Activated naive CD8-positive, alpha-beta T cell (primary cell): ENCODE data around the gene PTPRM.
"Not testable (repeated sequence)": the region's sequence is repeated elsewhere in the genome, so short reads cannot be mapped to it uniquely, and the experiment has no call there.

Source experiments
- H3K27ac Mint-ChIP-seq: one replicate; pipeline ENCODE4 v1.8.0; 2021; ENCODE audit warnings: mixed read lengths
- H3K27me3 Mint-ChIP-seq: one replicate; pipeline ENCODE4 v1.8.0; 2021; ENCODE audit warnings: mixed read lengths
- H3K36me3 Mint-ChIP-seq: one replicate; pipeline ENCODE4 v1.8.0; 2021; ENCODE audit warnings: mixed read lengths
- H3K4me1 Mint-ChIP-seq: one replicate; pipeline ENCODE4 v1.8.0; 2021; ENCODE audit warnings: low read depth, mixed read lengths
- H3K4me3 Mint-ChIP-seq: one replicate; pipeline ENCODE4 v1.8.0; 2021; ENCODE audit warnings: mild to moderate bottlenecking, mixed read lengths
- H3K9me3 Mint-ChIP-seq: one replicate; pipeline ENCODE4 v1.8.0; 2021; ENCODE audit warnings: low read depth, mixed read lengths

The PTPRM gene

DNA sequence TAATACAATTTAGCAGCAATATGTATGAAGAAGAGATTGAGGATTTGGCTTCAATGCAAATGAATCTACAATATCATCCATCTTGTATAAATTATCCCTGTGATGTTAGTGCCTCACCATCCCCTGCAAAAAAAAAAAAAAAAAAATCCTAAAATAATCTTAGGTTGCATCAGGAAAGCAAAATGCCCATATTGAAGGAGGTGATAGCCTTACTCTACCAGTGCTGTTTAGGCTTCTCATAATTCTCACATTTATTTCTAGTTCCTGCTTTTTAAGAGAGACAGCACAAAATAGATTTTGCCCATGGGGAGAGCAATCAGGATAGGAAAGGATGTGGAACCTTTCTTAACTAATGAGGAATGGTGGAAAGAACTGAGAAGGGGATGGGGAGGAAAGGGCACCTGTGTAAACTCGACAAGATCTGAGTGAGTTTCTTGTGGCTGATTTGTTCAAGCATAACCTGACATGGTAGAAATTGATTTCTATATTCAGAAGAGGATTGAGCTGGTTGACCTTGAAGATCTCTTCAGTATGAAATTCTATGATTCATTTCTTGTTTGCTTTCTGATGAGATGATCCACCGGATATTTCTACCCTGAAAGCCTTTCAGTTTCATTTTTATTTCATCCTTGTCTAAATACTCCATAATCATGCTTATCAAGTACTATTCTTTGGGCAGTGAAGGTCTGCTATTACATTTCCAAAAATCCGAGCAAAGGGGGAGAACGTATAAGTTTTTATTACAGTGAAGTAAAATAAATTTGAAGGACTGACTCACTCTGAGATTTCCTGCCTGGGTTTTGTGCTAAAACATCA, 391.2 kb downstream of the PTPRM start:
- no peaks in the 10 kb centered on the region for H3K9me3 Mint-ChIP-seq
- H3K27me3 Mint-ChIP-seq, result no peaks in the 10 kb centered on the region
- no peak overlapping the region for H3K27ac Mint-ChIP-seq
- no peaks in the 10 kb centered on the region for H3K36me3 Mint-ChIP-seq
- no peak overlapping the region for H3K4me3 Mint-ChIP-seq
- no peaks in the 10 kb centered on the region for H3K4me1 Mint-ChIP-seq

DNA sequence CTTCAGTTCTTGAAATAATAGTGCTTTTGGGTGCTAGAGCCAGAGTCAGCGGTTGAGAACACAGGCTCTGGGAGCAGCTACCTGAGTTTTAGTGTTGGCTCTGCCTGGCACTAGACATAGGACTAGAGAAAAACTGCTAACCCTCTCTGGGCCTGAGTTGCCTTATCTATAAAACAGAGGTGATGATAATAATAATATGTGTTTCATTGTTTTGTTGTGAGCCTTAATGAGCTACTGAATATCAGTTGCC, 391.7 kb downstream of the PTPRM start:
- Mint-ChIP-seq H3K27me3 (no peaks in the 10 kb centered on the region), H3K4me3 (no peak overlapping the region), H3K36me3 (no peaks in the 10 kb centered on the region), H3K4me1 (no peaks in the 10 kb centered on the region), H3K27ac (no peak overlapping the region), H3K9me3 (no peaks in the 10 kb centered on the region)

DNA sequence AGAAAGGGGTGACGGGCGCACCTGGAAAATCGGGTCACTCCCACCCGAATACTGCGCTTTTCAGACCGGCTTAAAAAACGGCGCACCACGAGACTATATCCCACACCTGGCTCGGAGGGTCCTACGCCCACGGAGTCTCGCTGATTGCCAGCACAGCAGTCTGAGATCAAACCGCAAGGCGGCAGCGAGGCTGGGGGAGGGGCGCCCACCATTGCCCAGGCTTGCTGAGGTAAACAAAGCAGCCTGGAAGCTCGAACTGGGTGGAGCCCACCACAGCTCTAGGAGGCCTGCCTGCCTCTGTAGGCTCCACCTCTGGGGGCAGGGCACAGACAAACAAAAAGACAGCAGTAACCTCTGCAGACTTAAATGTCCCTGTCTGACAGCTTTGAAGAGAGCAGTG, 399.6 kb downstream of the PTPRM start:
- H3K4me3 Mint-ChIP-seq, H3K9me3 Mint-ChIP-seq, H3K27ac Mint-ChIP-seq: not testable (repeated sequence)

DNA sequence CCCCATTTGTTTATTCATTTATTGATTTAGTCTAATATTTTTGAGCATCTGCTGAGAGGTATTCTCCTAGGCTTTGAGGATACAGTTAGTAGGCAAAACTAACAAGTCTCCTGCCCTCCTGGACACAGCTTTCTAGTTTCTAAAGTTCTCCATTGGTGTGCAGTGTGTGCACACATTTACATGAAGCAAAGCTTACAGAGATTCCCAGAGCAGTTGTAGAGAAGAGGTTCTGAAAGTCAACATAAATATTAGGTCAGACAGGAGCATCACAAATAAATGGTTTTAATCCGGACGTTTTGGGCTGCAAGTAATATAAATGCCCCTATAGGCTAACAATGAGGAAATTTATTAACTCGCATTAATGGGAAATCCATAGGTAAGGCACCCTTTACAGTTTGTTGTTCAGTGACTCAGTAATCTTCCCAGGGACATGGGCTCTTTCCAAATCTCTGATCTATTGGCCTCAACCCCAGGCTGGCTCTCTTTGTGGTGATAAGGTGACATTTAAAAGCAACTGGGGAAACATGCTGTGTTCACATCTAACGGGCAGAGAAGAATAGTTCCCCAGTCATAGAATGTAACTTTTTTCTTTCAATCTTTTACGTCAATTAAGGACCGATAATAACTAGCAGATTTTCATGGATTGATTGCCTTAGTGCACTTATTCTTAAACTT, 407.2 kb downstream of the PTPRM start:
- Mint-ChIP-seq H3K27ac (no peak overlapping the region), H3K9me3 (peaks cover 7% of the 10 kb centered on the region), H3K27me3 (no peaks in the 10 kb centered on the region), H3K4me3 (no peak overlapping the region), H3K36me3 (no peaks in the 10 kb centered on the region), H3K4me1 (no peaks in the 10 kb centered on the region)

More for the DNA sequence above, 399.6 kb downstream of the PTPRM start:
- not testable (repeated sequence) for H3K36me3 Mint-ChIP-seq, H3K27me3 Mint-ChIP-seq, H3K4me1 Mint-ChIP-seq

DNA sequence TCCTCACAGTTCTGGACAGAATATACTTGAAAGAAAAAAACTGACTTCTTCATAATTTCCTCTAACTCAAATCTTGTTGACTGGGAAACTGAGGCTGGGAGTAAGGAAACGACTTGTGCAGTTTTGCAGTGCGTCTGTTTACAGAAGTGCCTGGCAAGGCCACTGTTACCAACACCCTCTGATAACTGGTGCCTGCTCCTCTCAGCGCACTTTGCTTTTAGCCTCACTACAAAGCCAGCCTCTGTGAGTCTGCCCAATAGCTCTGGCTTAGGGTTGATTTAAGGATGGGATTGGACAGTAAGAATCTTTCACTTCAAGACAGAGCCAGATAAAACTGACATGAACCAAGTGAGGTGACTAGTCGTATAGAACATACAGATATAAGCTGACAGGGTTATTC, 410.8 kb downstream of the PTPRM start:
- H3K4me1 Mint-ChIP-seq, result no peaks in the 10 kb centered on the region
- H3K27me3 Mint-ChIP-seq, result no peaks in the 10 kb centered on the region
- peaks cover 4% of the 10 kb centered on the region for H3K9me3 Mint-ChIP-seq
- H3K36me3 Mint-ChIP-seq, result no peaks in the 10 kb centered on the region
- H3K27ac Mint-ChIP-seq, result no peak overlapping the region
- no peak overlapping the region for H3K4me3 Mint-ChIP-seq

DNA sequence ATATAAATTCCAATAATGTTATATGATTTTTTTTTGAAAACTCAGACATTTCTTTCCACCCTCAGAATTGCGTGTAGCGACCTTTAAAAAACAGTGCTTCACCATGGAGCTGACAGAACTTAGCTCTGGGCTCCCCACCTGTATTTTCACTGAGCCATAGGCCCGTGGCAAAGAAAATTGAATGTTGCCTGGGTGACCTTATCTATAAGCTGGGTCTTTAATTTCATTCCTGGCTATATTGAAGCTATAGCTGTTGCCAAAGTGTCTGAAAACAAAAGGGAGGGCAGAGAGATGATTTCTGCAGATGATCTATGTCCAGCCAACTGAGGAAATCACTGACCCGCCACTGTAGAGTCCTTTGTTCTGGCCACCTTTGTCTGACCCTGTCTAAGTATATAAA, 411.7 kb downstream of the PTPRM start:
- Mint-ChIP-seq H3K4me1 (no peaks in the 10 kb centered on the region), H3K4me3 (no peak overlapping the region), H3K9me3 (peaks cover 7% of the 10 kb centered on the region), H3K36me3 (no peaks in the 10 kb centered on the region), H3K27me3 (no peaks in the 10 kb centered on the region), H3K27ac (no peak overlapping the region)

DNA sequence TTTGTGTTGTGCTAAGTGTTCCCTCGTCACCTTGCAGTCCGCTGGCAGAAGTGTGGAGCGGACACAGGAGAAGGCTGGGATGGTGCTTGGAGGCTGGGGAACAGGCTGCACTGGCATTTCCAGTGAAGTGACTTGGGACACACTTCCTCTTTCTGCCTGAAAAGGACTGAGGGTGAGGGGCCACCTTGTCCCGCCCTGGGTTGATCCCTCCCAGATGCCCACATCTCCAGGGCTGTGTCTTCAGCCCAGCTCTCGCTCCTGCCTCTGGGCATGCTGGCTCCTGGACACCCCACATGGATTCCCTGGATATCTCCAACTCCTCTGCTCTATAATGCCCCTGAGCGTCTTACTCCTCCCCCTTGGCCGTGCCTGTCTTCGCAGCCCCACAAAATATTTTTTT, 412.6 kb downstream of the PTPRM start:
- H3K36me3 Mint-ChIP-seq, result no peaks in the 10 kb centered on the region
- H3K27me3 Mint-ChIP-seq, result no peaks in the 10 kb centered on the region
- no peak overlapping the region for H3K4me3 Mint-ChIP-seq
- no peak overlapping the region for H3K27ac Mint-ChIP-seq
- H3K4me1 Mint-ChIP-seq, result no peaks in the 10 kb centered on the region
- H3K9me3 Mint-ChIP-seq, result peaks cover 9% of the 10 kb centered on the region

DNA sequence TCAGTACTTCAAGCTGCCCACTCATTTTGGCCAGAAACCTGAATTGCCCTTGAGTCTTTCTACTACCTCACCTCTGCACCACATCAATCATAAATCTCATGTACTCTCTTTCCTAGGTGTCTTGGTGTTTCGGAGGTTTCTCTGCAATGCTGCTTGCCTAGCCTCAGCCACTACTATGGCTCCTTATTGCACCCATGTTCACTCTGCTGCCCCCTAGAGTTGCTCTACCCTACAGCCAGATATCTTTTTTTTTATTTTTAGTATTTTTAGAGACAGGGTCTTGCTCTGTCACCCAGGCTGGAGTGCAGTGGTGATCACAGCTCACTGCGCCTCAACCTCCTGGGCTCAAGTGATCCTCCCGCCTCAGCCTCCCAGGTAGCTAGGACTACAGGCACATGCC, 413.0 kb downstream of the PTPRM start:
- no peak overlapping the region for H3K4me3 Mint-ChIP-seq
- no peaks in the 10 kb centered on the region for H3K27me3 Mint-ChIP-seq
- no peak overlapping the region for H3K27ac Mint-ChIP-seq
- peaks cover 9% of the 10 kb centered on the region for H3K9me3 Mint-ChIP-seq
- H3K4me1 Mint-ChIP-seq, result no peaks in the 10 kb centered on the region
- no peaks in the 10 kb centered on the region for H3K36me3 Mint-ChIP-seq

DNA sequence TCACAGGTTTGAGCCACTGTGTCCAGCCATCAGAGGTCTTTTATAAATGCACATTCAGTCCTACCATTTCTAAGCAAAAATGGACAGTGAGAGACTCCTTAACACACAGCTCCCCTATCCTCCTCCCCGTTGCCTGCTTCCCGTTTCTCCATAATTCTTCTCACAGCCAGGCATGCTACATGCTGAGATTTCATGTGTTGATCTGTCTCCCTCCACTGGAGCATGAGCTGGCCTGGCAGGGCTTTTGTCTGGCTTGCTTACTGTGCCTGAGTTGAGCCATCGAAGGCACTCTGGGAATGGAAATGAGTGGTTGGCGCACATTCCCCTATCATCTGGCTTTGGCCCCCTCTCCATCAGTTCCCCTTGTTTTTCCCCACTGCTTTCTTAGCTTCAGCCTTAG, 413.5 kb downstream of the PTPRM start:
- H3K27me3 Mint-ChIP-seq, result no peaks in the 10 kb centered on the region
- H3K4me3 Mint-ChIP-seq, result no peak overlapping the region
- peaks cover 9% of the 10 kb centered on the region for H3K9me3 Mint-ChIP-seq
- H3K27ac Mint-ChIP-seq, result no peak overlapping the region
- H3K4me1 Mint-ChIP-seq, result no peaks in the 10 kb centered on the region
- no peaks in the 10 kb centered on the region for H3K36me3 Mint-ChIP-seq

DNA sequence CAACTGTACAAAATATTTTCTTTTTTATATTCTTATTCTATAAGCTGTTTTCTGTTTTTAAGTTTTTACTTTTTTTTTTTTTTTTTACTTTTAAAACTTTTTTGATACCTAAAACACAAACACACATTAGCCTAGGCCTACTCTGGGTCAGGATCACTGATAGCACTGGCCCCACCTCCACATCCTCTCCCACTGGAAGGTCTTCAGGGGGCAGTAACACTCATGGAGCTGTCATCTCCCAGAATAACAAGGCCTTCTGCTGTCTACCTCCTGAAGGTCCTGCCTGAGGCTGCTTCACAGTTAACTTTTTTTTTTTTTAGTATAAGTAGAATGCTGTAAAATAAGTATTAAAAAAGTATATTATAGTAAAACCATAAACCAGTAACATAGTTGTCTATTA, 415.1 kb downstream of the PTPRM start:
- H3K27me3 Mint-ChIP-seq, result no peaks in the 10 kb centered on the region
- peaks cover 6% of the 10 kb centered on the region for H3K9me3 Mint-ChIP-seq
- no peak overlapping the region for H3K27ac Mint-ChIP-seq
- H3K4me3 Mint-ChIP-seq, result no peak overlapping the region
- no peaks in the 10 kb centered on the region for H3K36me3 Mint-ChIP-seq
- H3K4me1 Mint-ChIP-seq, result no peaks in the 10 kb centered on the region

DNA sequence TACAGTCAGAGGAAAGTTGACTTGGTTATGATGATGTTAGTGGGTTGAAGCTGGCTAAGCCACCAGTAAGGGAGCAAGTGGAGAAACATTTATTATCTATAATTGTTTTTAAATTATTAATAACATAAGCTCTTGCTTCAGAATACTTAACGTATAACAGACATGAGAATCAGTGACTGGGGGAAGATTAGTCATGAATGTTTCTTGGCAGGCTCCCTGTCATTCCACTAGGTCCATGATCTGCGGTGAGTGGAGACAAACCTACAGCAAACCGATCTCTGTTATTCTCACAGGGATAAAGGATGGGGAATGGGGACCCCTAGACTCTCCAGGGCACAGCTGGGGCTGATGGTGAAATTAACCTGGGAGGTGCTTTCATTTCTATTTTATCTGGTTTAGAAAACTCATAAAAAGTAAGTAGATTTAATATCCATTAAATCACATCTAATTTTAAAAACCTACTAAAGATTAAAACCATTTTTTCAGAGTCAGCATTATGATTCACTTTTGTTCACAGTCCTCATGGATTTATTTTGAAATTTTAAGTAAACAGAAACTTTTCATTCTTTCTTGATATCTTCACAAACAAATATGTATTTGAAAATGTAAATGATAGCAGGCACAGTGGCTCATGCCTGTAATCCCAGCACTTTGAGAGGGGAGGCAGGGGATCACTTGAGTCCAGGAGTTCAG, 420.3 kb downstream of the PTPRM start:
- Mint-ChIP-seq H3K9me3 (peaks cover 9% of the 10 kb centered on the region), H3K36me3 (no peaks in the 10 kb centered on the region), H3K4me1 (no peaks in the 10 kb centered on the region), H3K27ac (no peak overlapping the region), H3K27me3 (no peaks in the 10 kb centered on the region), H3K4me3 (no peak overlapping the region)

DNA sequence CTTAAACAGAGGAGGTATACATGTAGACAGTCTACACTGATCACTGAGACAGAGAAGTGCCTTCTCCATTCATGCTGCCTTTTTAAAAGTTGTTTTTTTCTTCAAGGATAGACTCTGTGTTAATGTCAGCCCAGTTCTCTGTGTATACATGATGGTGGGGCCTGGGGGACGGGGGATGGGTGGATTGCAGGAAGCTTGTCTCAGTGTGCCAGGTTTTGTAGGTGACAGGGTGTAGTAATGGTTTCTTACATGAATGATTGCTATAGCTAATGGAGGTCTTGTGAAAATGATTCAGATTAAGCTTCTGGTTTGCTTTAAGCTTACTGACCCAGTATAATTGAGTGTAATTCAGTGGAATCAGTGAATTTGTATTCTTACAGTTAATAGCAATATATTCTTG, 423.6 kb downstream of the PTPRM start:
- Mint-ChIP-seq H3K27me3 (no peaks in the 10 kb centered on the region), H3K4me3 (no peak overlapping the region), H3K36me3 (no peaks in the 10 kb centered on the region), H3K9me3 (peaks cover 14% of the 10 kb centered on the region), H3K4me1 (no peaks in the 10 kb centered on the region), H3K27ac (no peak overlapping the region)

DNA sequence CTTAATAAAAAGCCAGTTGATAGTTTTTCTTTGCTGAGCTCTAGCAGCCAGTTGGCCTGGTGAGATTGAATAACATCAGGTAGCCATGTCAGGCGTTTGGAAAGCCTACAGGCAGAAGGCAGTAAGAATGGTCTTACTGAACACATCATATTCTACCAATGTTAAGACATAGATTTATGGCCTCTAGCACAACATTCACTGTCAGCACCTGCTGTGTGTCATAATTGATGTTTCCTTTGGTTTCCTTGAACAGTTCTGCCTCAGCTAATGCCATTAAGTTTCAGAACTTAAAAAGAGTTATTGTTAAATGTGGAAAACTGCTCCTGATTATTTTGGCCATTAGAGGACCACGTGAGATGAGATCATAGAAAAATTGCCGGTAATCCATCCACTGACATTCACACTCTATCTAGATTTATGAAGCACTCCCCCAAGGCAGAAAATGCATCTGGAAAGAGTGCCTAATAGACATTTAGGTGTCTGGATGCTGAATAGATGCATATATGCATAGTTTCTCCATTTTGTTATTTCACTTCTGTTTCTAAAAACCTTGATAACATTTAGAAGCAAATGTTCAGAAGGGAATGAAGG, 434.7 kb downstream of the PTPRM start:
- Mint-ChIP-seq H3K27me3 (no peaks in the 10 kb centered on the region), H3K27ac (no peak overlapping the region), H3K4me3 (no peak overlapping the region), H3K9me3 (no peaks in the 10 kb centered on the region), H3K36me3 (no peaks in the 10 kb centered on the region), H3K4me1 (no peaks in the 10 kb centered on the region)

DNA sequence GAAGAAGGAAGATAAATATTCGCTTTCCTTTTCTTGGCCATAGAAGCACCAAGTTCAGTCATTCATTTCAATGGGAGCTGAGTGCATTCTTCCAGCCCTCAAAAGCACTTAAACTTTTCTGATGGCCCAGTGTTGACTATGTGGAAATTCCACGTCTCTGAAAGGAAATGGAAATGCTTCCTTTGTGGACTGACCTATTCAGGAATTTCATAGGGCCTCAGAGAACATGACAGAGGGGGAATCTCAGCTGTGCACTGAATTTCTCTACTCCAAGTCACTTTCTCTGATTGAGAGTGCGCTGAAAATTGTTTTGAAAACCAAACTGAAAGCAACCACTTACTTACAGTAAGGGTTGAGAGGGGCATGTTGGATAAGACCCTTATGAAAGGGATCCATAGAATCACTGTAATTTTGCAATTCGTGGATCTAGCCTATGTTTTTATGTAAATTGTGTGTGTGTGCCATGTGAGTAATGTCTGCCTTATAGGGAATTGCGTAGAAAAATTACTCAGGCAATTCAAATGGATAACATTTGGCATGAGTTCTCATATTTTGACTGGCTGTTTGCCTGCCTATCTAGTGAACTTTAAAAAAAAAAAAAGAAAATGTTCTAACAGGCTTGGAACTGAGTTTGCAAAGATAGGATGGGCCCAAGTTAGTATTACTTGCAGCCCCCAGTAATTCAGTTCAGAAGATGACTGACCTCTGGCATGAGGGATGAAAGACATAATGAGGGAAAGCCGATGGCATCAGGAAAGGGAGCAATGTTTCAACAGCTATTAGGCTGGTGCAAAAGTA, 437.0 kb downstream of the PTPRM start:
- no peak overlapping the region for H3K4me3 Mint-ChIP-seq
- no peaks in the 10 kb centered on the region for H3K36me3 Mint-ChIP-seq
- no peaks in the 10 kb centered on the region for H3K27me3 Mint-ChIP-seq
- H3K27ac Mint-ChIP-seq, result no peak overlapping the region
- no peaks in the 10 kb centered on the region for H3K4me1 Mint-ChIP-seq
- H3K9me3 Mint-ChIP-seq, result no peaks in the 10 kb centered on the region

DNA sequence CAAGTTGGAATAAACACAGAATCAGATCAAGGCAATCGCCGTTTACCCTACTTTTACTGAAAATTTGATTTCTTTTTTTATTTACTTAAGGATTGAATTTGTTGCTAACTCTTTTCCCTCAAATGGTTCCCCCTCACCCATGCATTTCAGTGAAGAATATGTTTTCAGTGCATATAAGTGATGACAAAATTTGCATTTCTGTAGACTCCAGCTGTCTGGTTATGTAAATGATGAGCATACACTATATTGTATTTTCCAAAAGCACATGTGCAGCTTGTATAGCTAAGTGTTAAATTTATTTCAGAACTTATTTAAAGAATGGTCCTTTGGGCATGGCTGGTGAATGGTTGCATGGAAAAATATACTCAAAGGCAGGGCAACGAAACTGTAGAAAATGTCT, 437.7 kb downstream of the PTPRM start:
- no peaks in the 10 kb centered on the region for H3K27me3 Mint-ChIP-seq
- H3K36me3 Mint-ChIP-seq, result no peaks in the 10 kb centered on the region
- H3K9me3 Mint-ChIP-seq, result no peaks in the 10 kb centered on the region
- no peaks in the 10 kb centered on the region for H3K4me1 Mint-ChIP-seq
- no peak overlapping the region for H3K4me3 Mint-ChIP-seq
- no peak overlapping the region for H3K27ac Mint-ChIP-seq
